MM.1S (cell line): ENCODE measurements around the gene MRPS27.

Experiments used
- EZH2 ChIP-seq: fragments of 300-600 bp; sonication (generic); optimal IDR thresholded peaks from 2 replicates; pipeline ENCODE3; 2017; ENCODE audit warnings: low read depth, mild to moderate bottlenecking, antibody characterized with exemption, low read length, mixed read lengths
- EZH2phosphoT487 ChIP-seq: fragments of 300-600 bp; sonication (generic); IDR thresholded peaks from 2 replicates; pipeline ENCODE4 v1.6.1; 2018; ENCODE audit warnings: antibody characterized with exemption, low read length
- TF ChIP-seq, protein P1 (sequence below): fragments of 300-600 bp; sonication (generic); IDR thresholded peaks from 2 replicates; pipeline ENCODE4 v1.5.1; 2016; ENCODE audit warnings: antibody characterized with exemption, low read length, mixed read lengths

DNA sequence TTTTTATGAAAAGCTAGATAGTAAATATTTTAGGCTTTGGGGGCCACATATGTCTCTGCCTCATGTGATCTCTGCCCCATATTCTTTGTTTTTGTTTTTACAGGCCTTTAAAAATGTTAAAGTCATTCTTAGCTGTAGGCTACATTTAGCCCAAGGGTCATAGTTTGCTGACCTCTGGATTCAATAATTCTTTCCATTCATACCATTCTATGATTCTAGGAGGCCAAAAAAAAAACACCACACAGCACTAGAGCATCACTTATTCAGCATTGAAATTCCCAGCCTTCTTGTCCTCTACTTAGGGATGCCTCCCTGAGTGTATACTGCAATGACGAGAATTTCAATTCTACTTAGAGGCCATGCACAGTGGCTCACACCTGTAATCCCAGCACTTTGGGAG lies 17.1 kb upstream of the MRPS27 start:
- TF ChIP-seq EZH2, result no peak
- TF ChIP-seq, protein P1, sequence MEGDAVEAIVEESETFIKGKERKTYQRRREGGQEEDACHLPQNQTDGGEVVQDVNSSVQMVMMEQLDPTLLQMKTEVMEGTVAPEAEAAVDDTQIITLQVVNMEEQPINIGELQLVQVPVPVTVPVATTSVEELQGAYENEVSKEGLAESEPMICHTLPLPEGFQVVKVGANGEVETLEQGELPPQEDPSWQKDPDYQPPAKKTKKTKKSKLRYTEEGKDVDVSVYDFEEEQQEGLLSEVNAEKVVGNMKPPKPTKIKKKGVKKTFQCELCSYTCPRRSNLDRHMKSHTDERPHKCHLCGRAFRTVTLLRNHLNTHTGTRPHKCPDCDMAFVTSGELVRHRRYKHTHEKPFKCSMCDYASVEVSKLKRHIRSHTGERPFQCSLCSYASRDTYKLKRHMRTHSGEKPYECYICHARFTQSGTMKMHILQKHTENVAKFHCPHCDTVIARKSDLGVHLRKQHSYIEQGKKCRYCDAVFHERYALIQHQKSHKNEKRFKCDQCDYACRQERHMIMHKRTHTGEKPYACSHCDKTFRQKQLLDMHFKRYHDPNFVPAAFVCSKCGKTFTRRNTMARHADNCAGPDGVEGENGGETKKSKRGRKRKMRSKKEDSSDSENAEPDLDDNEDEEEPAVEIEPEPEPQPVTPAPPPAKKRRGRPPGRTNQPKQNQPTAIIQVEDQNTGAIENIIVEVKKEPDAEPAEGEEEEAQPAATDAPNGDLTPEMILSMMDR, result no peak
- TF ChIP-seq EZH2phosphoT487, result no peak
